ENCODE measurements around the gene ASIC2. TPM values are rescaled to one million over a fixed set of nuclear protein-coding genes. Genes with fewer than 3 reads are reported as not detected.

Gene ASIC2
- total and polyA plus RNA-seq, 2 experiments from 2014 or later = 0.52 to 2.8 TPM

- TF ChIP-seq ZNF462 (CRISPR knock-in tag; IDR thresholded peaks at IDR 0.05) = no peak
- no peak for TF ChIP-seq POLR2AphosphoS5 (IDR thresholded peaks at IDR 0.05; ENCODE audit: low read depth)
- no peak for TF ChIP-seq ZNF331 (CRISPR knock-in tag; IDR thresholded peaks at IDR 0.05; ENCODE audit: low read depth)
- no peak for TF ChIP-seq ZNF114 (CRISPR knock-in tag; IDR thresholded peaks at IDR 0.05)
- TF ChIP-seq ETS1 (IDR thresholded peaks at IDR 0.05) = no peak
- no peak for TF ChIP-seq STAT1 (IDR thresholded peaks at IDR 0.05; ENCODE audit: unreplicated experiment)
- no peak for TF ChIP-seq CTCF (conservative IDR thresholded peaks at IDR 0.05; ENCODE audit: low read depth in 2 of 2)
Measured at GRCh38 chr17:33154869-33155455, 138.1 kb downstream of the ASIC2 start (continued).
